SK-N-SH (cell line): ENCODE measurements around the gene GRIK5. TPM values are rescaled to one million over a fixed set of nuclear protein-coding genes. Genes with fewer than 3 reads are reported as not detected.

Experiments used
- CTCF ChIA-PET: fragments of 300-600, 350-600 bp; formaldehyde crosslinking; extraction: SDS; loops from one replicate; lab custom pipeline; 2021; lab: Yijun Ruan, JAX
- POLR2A ChIA-PET: fragments of 350-600 bp; sonication (Branson Sonifier 250); formaldehyde crosslinking; extraction: SDS; loops from one replicate; lab custom pipeline; 2020; ENCODE audit warnings: antibody characterized with exemption, inconsistent platforms; lab: Yijun Ruan, JAX
- DNase-seq: peaks from one replicate; pipeline ENCODE4 v3.0.0; 2012
- H2AFZ ChIP-seq: fragments of 200-600 bp; sonication (generic); 2 replicates; pipeline ENCODE4 v1.8.1; 2016; ENCODE audit warnings: antibody characterized with exemption, mild to moderate bottlenecking, low read depth
- H3F3A ChIP-seq: fragments of 200-600 bp; sonication (generic); replicated peaks from 2 replicates; pipeline ENCODE3; 2016; ENCODE audit warnings: antibody characterized with exemption, mild to moderate bottlenecking; ENCODE audit not compliant: insufficient read depth
- H3K27ac ChIP-seq, 2 experiments: fragments of 200-500 bp in 1 of 2; fragments of 200-600 bp in 1 of 2; sonication (Bioruptor generic) in 1 of 2; sonication (generic), shearing (Covaris generic) in 1 of 2; 2 replicates each; pipeline versions ENCODE4 v1.5.1 to v1.6.1; 2014 to 2016; ENCODE audit warnings: low read depth in 2 of 2, inconsistent platforms in 1 of 2, low read length in 1 of 2, mild to moderate bottlenecking in 1 of 2, mixed read lengths in 1 of 2
- H3K27me3 ChIP-seq: fragments of 200-600 bp; sonication (generic), shearing (Covaris generic); 2 replicates; pipeline ENCODE4 v1.6.1; 2016; ENCODE audit warnings: mixed run types; ENCODE audit not compliant: insufficient read depth
- H3K36me3 ChIP-seq, 2 experiments: fragments of 200-500 bp in 1 of 2; fragments of 200-600 bp in 1 of 2; sonication (Bioruptor generic) in 1 of 2; sonication (generic) in 1 of 2; replicated peaks in 1 of 2; 2 replicates each; pipeline versions ENCODE3 to v1.5.1; 2014 to 2016; ENCODE audit warnings: low read length in 1 of 2, mild to moderate bottlenecking in 1 of 2; ENCODE audit not compliant: insufficient read depth in 2 of 2, control insufficient read depth in 1 of 2
- H3K4me1 ChIP-seq, 2 experiments: fragments of 200-500 bp in 1 of 2; fragments of 200-600 bp in 1 of 2; sonication (Bioruptor generic) in 1 of 2; sonication (generic), shearing (Covaris generic) in 1 of 2; 2 replicates each; pipeline versions ENCODE4 v1.5.1 to v1.6.1; 2014 to 2016; ENCODE audit warnings: low read depth in 1 of 2, low read length in 1 of 2, mixed run types in 1 of 2; ENCODE audit not compliant: insufficient read depth in 2 of 2, control insufficient read depth in 1 of 2
- H3K4me2 ChIP-seq: fragments of 200-600 bp; sonication (generic), shearing (Covaris generic); 2 replicates; pipeline ENCODE4 v1.6.1; 2017; ENCODE audit warnings: mixed run types
- H3K4me3 ChIP-seq, 2 experiments: fragments of 200-500 bp in 1 of 2; fragments of 200-600 bp in 1 of 2; sonication (Bioruptor generic) in 1 of 2; sonication (generic), shearing (Covaris generic) in 1 of 2; 2 replicates each; pipeline versions ENCODE4 v1.5.1 to v1.8.1; 2014 to 2016; ENCODE audit warnings: low read depth in 2 of 2, inconsistent platforms in 1 of 2, low read length in 1 of 2, mild to moderate bottlenecking in 1 of 2, mixed read lengths in 1 of 2, moderate library complexity in 1 of 2
- H3K79me2 ChIP-seq: fragments of 200-600 bp; sonication (generic); 2 replicates; pipeline ENCODE4 v1.8.1; 2017; ENCODE audit warnings: mild to moderate bottlenecking; ENCODE audit not compliant: insufficient read depth
- H3K9ac ChIP-seq: fragments of 200-600 bp; sonication (generic); 2 replicates; pipeline ENCODE4 v1.6.1; 2017; ENCODE audit warnings: mixed run types
- H3K9me2 ChIP-seq: fragments of 200-600 bp; sonication (generic); 2 replicates; pipeline ENCODE4 v1.6.1; 2017; ENCODE audit warnings: mixed run types
- H3K9me3 ChIP-seq: fragments of 200-600 bp; sonication (generic); 2 replicates; pipeline ENCODE4 v1.6.1; 2017; ENCODE audit warnings: mixed run types, mild to moderate bottlenecking, moderate library complexity
- H4K20me1 ChIP-seq: fragments of 200-600 bp; sonication (generic); 2 replicates; pipeline ENCODE4 v1.6.1; 2017; ENCODE audit warnings: mild to moderate bottlenecking, mixed run types; ENCODE audit not compliant: insufficient read depth
- CHD2 ChIP-seq: fragments of 150-350 bp; IDR thresholded peaks from 2 replicates; pipeline ENCODE4 v1.6.1; 2018; ENCODE audit warnings: low read length; ENCODE audit not compliant: partially characterized antibody
- ELF1 ChIP-seq: IDR thresholded peaks from 2 replicates; pipeline ENCODE4 v1.4.0; 2012
- EZH2phosphoT487 ChIP-seq: fragments of 200-600 bp; sonication (generic); IDR thresholded peaks from 2 replicates; pipeline ENCODE4 v1.6.1; 2017; ENCODE audit warnings: low read depth, mixed run types, mild to moderate bottlenecking, antibody characterized with exemption, moderate library complexity, borderline replicate concordance
- FOSL2 ChIP-seq: IDR thresholded peaks from 2 replicates; pipeline ENCODE4 v1.4.0; 2012; ENCODE audit warnings: low read depth, mild to moderate bottlenecking, moderate library complexity, borderline replicate concordance
- GATA2 ChIP-seq: sonication (generic); formaldehyde crosslinking; IDR thresholded peaks from 2 replicates; pipeline ENCODE4 v1.5.0; 2020; ENCODE audit warnings: mild to moderate bottlenecking, missing genetic modification reagents
- JUND ChIP-seq: IDR thresholded peaks from 2 replicates; pipeline ENCODE4 v1.4.0; 2012
- NRF1 ChIP-seq: IDR thresholded peaks from 2 replicates; pipeline ENCODE4 v1.6.1; 2012; ENCODE audit warnings: low read depth, mild to moderate bottlenecking, low read length
- PBX3 ChIP-seq: IDR thresholded peaks from 2 replicates; pipeline ENCODE4; 2012
- RAD21 ChIP-seq: IDR thresholded peaks from 2 replicates; pipeline ENCODE4 v1.6.1; 2012; ENCODE audit warnings: mild to moderate bottlenecking, low read length
- RFX5 ChIP-seq: IDR thresholded peaks from 2 replicates; pipeline ENCODE4 v1.6.1; 2012; ENCODE audit warnings: mild to moderate bottlenecking, improper control_type of control experiment, low read length
- SMC3 ChIP-seq: IDR thresholded peaks from 2 replicates; pipeline ENCODE4 v1.6.1; 2012; ENCODE audit warnings: low read depth, low read length, improper control_type of control experiment
- TAF1 ChIP-seq: IDR thresholded peaks from 2 replicates; pipeline ENCODE4 v1.6.1; 2012; ENCODE audit warnings: low read depth, mild to moderate bottlenecking, low read length, moderate library complexity, borderline replicate concordance
- TEAD4 ChIP-seq: IDR thresholded peaks from 2 replicates; pipeline ENCODE4 v1.4.0; 2012; ENCODE audit warnings: mild to moderate bottlenecking, borderline replicate concordance; ENCODE audit not compliant: insufficient read depth
- ZBTB33 ChIP-seq: IDR thresholded peaks from 2 replicates; pipeline ENCODE4 v1.4.0; 2012; ENCODE audit warnings: low read depth, borderline replicate concordance
- WGBS: methylation state at CpG from one replicate; pipeline ENCODE4 v1.1.6; 2017; ENCODE audit warnings: low lambda C conversion rate; 5-methylcytosine and 5-hydroxymethylcytosine counted together
- polyA plus RNA-seq, 3 experiments: library from polyadenylated mRNA; depleted of rRNA; stranded (reverse); fragments of >200 nt; gene quantifications; 2 replicates each; pipeline ENCODE4 v1.2.3, GENCODE V29; 2012
- TF ChIP-seq, protein P1 (sequence below): IDR thresholded peaks from 2 replicates; pipeline ENCODE4 v1.6.1; 2012; ENCODE audit warnings: mild to moderate bottlenecking, low read depth, low read length, moderate library complexity
- TF ChIP-seq, protein P2 (sequence below): IDR thresholded peaks from 2 replicates; pipeline ENCODE4 v1.4.0; 2012; ENCODE audit warnings: low read depth, borderline replicate concordance

GRIK5 gene
- polyA plus RNA-seq, 1 of the 3 experiments (the other 2 are of a cell fraction): 2.4 TPM

- Histone ChIP-seq H3K4me3 (no peak overlapping the region), H3F3A (no peaks in the 10 kb centered on the region), H3K36me3 (no peaks in the 10 kb centered on the region)
- CTCF ChIA-PET: interaction anchor here (1.2 to 1.4 kb wide), 2 partner anchors 16 to 60 kb away, joined by 3 read pairs; partner anchors contain the start of gene RABAC1
- DNase-seq: no peak
- TF ChIP-seq ELF1 (no peak), TAF1 (no peak), RFX5 (no peak), EZH2phosphoT487 (no peak), GATA2 (CRISPR knock-in tag) (no peak), ZBTB33 (no peak), SMC3 (no peak), NRF1 (no peak), RAD21 (no peak)
- TF ChIP-seq, protein P1, sequence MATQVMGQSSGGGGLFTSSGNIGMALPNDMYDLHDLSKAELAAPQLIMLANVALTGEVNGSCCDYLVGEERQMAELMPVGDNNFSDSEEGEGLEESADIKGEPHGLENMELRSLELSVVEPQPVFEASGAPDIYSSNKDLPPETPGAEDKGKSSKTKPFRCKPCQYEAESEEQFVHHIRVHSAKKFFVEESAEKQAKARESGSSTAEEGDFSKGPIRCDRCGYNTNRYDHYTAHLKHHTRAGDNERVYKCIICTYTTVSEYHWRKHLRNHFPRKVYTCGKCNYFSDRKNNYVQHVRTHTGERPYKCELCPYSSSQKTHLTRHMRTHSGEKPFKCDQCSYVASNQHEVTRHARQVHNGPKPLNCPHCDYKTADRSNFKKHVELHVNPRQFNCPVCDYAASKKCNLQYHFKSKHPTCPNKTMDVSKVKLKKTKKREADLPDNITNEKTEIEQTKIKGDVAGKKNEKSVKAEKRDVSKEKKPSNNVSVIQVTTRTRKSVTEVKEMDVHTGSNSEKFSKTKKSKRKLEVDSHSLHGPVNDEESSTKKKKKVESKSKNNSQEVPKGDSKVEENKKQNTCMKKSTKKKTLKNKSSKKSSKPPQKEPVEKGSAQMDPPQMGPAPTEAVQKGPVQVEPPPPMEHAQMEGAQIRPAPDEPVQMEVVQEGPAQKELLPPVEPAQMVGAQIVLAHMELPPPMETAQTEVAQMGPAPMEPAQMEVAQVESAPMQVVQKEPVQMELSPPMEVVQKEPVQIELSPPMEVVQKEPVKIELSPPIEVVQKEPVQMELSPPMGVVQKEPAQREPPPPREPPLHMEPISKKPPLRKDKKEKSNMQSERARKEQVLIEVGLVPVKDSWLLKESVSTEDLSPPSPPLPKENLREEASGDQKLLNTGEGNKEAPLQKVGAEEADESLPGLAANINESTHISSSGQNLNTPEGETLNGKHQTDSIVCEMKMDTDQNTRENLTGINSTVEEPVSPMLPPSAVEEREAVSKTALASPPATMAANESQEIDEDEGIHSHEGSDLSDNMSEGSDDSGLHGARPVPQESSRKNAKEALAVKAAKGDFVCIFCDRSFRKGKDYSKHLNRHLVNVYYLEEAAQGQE: no peak
- TF ChIP-seq, all 33 proteins: peak for 0
- Histone ChIP-seq H3K79me2 (no peaks in the 10 kb centered on the region), H3K9ac (no peak overlapping the region), H2AFZ (no peak overlapping the region), H3K9me3 (no peaks in the 10 kb centered on the region), H3K4me1 (no peaks in the 10 kb centered on the region), H3K27ac (no peak overlapping the region), H3K27me3 (no peaks in the 10 kb centered on the region), H4K20me1 (no peaks in the 10 kb centered on the region), H3K9me2 (no peaks in the 10 kb centered on the region), H3K4me2 (no peak overlapping the region)
- WGBS: 81% methylated on average over 8 of the region's 8 CpGs
- POLR2A ChIA-PET: interaction anchor here (0.5 kb wide), 1 partner anchor 11 kb away, joined by 3 read pairs; no protein-coding TSS in a partner anchor
These were observed 95.4 kb downstream of the GRIK5 start for GRCh38 chr19:41974652-41975051.

- POLR2A ChIA-PET: no interaction called here
- Histone ChIP-seq H3K79me2 (no peaks in the 10 kb centered on the region), H3K4me2 (no peak overlapping the region), H3K9me2 (no peaks in the 10 kb centered on the region), H3K9me3 (no peaks in the 10 kb centered on the region), H3K27ac (no peak overlapping the region), H3K36me3 (no peaks in the 10 kb centered on the region), H3K9ac (no peak overlapping the region), H3K27me3 (no peaks in the 10 kb centered on the region), H3K4me3 (no peak overlapping the region), H3K4me1 (no peaks in the 10 kb centered on the region), H3F3A (no peaks in the 10 kb centered on the region), H2AFZ (no peak overlapping the region), H4K20me1 (no peaks in the 10 kb centered on the region)
- no peak for DNase-seq
- CTCF ChIA-PET: no interaction called here
- 60% methylated on average over 11 of the region's 11 CpGs for WGBS
- TF ChIP-seq CHD2 (no peak), TEAD4 (no peak), PBX3 (no peak), NRF1 (no peak), JUND (no peak), RFX5 (no peak), FOSL2 (no peak)
- TF ChIP-seq, protein P2, sequence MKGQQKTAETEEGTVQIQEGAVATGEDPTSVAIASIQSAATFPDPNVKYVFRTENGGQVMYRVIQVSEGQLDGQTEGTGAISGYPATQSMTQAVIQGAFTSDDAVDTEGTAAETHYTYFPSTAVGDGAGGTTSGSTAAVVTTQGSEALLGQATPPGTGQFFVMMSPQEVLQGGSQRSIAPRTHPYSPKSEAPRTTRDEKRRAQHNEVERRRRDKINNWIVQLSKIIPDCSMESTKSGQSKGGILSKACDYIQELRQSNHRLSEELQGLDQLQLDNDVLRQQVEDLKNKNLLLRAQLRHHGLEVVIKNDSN: no peak
- TF ChIP-seq, protein P1: no peak
These were observed 98.6 kb downstream of the GRIK5 start for GRCh38 chr19:41971363-41971762.
